NCI-H446 (cell line): ENCODE results near the gene COMMD1.
"Not testable (repeated sequence)": the region's sequence is repeated elsewhere in the genome, so short reads cannot be mapped to it uniquely, and the experiment has no call there.

Source experiments
- DNase-seq, 2 experiments: peaks; one replicate each; lab custom pipeline; 2025; lab: John Stamatoyannopoulos, UW

The COMMD1 gene

DNA sequence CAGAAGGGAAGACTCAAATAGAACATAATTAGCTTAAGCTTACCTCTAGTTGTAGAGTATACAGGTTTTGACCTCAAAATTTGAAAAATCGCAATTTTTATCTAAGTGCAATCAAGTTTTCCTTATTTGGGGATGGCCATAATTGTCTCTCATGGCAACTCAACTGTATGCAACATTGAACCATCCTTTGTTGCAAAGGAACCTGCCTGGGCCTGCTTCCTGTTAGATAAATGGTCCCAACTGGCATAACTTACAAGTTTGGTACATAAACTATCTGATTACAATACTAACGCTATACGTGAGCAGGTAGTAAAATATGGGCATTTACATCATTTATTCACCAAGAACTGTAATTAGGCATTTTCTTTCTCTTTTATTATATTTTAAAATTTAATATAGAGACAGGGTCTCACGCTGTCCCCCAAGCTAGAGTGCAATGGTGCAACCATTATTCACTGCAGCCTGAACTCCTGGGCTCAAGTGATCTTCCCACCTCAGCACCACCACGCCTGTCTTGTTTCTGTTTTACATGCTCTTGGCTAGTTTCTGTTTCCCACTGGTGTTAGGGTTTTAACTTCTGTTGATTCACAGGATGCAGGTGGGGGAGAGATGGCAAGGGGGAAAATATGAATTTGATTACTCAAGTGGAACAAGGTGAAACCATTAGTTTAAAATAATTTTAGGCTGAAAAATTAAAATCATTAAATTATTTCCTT, 235.1 kb downstream of the COMMD1 start:
- no peak for DNase-seq

DNA sequence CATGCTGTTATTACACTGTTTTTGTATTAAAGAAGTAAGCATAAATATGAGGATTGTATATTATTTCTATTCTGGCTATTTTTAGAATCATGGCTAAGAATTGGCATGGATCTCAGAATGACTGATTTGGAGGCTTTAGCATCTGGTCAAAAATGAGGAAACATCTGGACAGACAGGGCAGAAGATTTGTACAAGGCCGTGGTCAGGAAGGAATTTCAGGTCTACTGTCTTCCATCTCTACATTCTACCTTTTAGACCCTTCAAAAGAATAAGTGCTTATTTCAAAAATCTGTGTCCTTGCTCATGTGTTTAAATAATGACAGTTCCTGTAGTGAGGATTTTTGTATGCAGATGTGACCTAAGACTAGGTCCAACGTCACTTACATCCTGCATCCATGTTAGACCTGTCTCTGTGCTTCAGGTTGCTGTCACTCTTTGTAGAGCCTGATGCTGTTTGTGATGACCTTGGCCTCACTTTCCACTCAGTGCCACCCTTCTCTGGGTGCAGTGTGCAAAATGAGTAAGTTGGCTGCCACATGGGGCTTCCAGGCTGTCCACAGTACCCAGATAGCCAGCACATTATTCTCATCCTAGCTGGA, 235.8 kb downstream of the COMMD1 start:
- DNase-seq: no peak

DNA sequence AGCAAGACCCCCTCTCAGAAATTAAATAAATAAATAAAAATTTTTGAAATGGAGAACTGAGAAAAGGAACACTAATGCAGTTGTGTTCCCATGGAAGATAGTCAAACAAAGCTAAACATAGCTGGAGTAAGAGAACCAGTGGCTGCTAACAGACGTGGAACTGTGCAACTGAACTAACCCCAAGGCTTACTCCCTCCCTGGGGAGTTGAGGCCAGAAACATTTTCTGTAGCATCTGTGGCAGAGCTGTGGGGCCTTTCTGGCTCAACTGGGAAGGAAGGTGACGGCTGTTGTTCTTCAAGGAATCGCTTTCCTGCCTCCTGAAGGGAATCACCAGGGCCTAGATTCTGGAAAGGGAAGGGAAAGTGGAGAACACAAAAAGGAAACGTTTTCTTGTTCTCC, 236.6 kb downstream of the COMMD1 start:
- DNase-seq: no peak

DNA sequence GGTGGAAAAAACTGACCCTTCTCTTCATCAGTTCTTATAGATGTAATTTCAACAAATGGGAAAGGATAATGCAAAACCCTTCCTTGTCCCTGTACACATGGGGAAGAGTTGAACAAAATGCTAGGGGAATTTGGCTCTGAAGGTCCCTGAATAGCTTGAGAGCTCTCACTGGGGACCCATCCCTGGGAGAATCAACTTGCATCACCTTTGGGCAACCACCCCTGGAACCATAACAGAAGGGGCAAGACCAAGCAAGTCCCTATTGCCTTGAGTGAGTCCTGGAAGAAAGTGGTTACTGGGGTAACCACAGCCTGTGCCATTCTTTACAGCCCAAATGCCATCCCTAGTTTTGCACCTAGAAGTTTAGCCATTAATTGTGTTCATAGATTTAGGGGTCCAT, 238.2 kb downstream of the COMMD1 start:
- no peak for DNase-seq

DNA sequence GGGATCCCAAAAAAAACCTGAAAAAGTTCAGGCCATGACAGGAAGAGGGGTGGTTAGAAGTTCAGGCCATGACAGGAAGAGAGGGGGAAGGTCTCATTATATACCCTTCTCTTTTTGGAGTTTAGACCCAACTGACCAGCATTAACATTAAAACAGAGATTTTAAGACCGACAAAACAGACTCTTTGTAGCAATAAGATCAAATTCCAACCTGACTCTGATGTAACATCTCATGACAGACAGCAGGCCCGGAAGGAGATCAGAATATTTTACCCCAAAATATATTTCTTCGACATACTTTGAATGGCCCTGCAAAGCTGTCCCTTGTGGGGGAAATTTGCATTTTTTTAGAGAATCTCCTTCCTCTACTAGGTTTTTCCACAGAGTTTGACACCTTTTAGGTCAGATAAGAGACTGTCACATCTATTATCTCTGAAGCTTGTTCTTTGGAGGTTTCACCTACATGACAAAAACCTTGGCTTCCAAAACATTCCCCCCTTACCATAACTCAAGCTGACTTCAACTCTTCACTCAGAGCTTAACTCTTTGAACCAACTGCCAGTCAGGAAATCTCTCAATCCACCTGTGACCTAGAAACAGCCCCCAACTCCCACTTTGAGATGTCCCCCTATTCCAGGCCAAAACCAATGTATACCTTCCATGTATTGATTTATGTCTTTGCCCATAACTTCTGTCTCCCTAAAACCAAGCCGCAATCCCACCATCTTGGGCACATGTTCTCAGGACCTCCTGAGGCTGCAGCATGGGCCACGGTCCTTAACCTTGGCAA, 239.4 kb downstream of the COMMD1 start:
- DNase-seq: no peak

DNA sequence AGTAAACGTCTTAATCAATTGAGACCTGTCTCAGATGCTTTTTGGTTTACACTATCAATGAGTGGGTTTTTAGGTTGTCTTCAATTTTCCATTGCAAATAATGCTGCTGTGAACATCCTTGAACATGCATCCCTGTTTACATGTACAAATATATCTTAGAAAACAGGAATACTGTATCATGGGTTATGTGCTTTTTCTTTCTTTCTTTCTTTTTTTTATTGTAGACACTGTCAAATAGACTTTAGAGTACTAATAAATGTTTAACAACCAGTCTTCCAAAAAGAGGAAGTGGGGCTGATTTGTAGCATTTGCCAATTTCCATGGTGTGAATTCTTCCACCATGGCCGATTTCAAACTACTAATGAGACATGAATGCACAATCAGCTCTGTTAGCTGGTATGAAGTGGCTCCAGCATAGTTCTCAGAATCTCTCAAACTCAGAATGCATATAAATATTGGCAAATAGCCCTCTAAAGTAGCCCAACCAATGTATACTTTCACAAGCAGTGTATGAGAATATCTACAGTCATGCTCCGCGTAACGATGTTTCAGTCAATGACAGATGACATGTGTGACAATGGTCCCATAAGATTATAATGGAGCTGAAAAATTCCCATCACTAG, 240.1 kb downstream of the COMMD1 start:
- DNase-seq: no peak

DNA sequence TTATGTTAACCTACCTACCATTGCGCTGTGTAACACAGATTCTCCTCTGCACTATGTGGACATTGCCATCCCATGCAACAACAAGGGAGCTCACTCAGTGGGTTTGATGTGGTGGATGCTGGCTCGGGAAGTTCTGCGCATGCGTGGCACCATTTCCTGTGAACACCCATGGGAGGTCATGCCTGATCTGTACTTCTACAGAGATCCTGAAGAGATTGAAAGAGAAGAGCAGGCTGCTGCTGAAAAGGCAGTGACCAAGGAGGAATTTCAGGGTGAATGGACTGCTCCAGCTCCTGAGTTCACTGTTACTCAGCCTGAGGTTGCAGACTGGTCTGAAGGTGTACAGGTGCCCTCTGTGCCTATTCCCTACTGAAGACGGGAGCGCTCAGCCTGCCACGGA, 241.3 kb downstream of the COMMD1 start:
- not testable (repeated sequence) for DNase-seq

DNA sequence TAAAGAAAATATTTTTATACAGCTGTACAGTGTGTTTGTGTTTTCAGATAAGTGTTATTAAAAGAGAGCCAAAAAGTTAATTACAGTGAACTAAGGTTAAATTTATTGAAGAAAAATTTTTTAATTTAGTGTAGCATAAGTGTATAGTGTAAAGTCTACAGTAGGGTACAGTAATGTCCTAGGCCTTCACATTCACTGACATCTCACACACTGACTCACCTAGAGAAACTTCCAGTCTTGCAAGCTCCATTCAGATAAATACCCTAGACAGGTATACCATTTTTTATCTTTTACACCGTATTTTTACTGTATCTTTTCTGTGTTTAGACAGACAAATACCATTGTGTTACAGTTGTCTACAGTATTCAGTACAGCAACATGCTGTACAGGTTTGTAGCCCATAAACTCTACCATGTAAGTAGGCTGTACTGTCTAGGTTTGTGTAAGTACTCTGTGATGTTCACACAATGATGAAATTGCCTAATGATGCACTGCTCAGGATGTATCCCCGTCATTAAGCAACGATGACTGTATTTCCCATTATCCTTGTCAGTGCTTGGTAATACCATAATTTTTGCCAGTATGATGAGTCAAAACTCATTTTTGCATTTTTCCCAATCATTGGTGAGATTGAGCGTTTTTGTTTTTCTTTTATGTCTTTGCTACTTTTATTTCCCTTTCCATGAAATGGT, 242.3 kb downstream of the COMMD1 start:
- no peak for DNase-seq

DNA sequence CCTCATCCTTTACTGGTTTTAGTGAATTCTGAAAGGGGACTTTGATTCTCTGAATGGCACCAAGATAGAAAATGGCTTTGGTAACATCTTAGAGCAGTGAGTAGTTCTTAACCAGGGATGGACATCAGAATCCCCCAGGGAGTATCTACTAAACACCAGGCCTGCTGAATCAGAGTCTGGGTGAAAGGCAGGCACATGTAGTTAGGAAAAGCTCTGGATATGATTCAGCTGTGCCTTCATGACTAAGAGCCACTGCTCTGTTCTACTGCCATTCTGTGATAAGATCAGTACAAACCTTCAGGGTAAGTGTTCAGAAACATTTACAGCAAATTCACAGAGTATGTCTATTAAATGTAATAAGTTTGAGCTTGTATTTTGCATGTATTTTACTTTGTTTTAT, 244.2 kb downstream of the COMMD1 start:
- DNase-seq: no peak

DNA sequence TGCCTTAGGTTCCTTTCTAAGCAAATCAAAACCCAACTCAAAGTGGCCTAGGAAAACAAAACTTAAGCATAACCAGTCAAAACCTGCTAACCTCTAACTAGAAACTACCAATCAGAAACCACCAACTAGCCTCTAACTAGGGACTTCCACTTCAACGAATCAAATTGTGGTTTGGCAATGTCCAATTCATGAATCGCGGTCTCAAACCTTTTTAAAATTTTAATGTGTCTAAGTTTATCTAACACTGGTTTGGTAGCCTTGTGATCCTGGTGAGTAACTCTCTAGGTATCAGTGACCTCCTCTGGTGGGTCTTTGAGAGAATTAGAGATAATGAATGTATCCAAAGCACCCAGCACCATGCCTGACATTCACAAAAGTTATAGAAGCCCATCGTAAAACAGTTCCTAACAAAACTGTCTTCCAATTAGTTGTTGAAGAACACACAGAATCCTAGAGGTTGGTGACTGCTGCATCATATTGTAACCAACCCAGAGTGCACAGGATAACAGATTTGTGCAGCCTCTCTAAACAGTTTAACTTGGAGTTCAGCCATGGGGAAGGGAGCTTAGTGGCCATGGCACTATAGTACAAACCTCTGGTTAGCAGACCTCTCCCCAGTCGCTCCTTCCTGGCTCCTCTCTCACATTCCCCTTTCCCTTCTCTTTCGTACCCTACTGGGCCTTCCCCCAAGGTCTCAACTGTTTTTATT, 245.3 kb downstream of the COMMD1 start:
- no peak for DNase-seq

DNA sequence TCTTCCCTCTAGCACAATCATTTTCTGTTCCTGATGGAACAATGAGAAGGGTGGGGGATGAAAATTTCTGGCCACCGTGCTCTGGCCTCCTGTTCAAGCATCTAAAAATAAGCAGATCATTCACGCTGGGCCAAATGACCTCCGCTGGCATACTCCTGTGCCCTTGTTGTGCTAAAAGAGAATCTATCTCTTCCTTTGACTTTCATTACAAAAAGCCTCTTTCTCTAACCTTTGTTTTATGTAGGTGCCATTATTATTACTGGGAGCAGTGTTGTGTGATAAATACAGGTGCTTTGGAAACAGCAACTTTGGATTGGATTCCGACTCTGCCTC, 245.8 kb downstream of the COMMD1 start:
- DNase-seq: no peak

DNA sequence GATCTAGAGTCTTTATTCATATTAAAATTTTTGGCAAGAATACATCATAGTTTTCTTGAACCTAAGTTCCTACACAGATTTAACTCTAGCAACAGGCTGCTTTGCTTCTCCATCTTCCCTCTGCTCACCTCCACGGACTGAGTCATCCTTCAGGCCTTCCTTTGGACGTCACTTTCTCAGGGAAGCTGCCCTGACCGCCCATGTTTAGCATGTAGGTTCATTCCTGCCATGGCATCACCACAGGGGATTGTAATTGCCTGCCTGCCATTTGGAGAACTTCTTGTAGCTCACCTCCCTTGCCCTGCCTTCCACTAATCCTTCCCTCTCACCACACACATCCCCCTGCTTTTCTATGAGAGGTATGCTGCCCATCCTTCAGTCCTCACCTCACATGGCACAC, 246.5 kb downstream of the COMMD1 start:
- DNase-seq: no peak

DNA sequence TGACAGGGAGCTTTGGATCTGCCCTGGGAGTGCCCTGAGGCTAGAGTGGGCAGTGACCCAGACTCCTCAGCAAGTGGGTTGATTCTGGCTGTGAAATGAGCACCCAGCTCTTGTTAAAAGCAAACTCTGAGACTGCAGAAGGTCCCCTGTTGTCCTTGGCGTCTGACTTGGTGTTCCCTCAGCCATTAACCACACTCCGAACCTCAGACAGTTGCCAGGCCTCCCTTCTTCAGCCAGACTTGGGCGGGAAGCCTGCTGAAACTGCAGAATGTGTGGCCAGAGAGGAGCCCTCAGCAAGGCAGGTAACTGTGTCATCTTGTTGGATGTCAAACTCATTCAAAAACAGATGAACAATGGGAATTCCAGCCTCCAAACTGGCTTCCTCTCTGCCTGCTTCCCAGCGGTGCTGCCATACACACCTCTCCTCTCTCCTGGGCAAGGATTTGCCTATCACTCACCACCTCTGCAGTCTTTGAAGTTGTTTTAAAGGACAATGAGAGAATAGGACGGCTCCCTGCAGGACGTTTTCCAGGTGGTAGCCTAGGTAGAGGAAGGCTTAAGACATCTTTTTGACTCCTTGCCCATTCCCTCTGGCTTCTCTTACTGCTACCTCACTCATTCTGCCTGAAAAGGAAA, 251.5 kb downstream of the COMMD1 start:
- DNase-seq: no peak

DNA sequence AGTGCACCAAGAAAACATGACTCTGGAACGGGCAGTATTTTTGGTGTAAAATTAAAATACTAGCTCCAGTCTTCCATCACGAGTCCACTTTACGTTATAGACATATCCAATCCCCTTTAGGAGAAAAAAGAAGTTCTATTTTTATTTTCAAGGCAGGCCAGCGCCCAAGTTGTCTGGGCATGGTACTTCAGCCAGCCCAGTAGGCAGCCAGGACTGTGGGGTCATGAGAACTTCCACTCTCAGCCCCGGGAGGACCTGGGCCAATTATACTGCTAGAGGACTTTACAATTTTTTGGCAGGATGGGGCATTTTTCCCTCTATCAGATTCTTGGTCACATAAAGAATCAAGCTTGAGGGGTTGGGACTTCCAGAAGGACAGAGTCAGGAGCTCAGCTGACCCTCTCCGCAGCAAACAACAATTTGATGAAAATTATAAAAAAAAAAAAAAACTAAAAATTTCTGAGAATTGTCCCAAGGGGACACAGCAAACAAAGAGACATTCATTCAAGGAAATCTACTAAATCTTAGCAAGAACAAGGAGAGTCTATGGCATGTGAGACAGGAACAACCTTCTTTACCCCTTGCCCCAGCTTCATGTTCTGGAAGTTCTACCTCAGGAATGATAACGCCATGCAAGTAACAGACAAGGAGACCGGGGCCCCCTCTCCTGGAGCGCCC, 253.1 kb downstream of the COMMD1 start:
- DNase-seq: no peak

DNA sequence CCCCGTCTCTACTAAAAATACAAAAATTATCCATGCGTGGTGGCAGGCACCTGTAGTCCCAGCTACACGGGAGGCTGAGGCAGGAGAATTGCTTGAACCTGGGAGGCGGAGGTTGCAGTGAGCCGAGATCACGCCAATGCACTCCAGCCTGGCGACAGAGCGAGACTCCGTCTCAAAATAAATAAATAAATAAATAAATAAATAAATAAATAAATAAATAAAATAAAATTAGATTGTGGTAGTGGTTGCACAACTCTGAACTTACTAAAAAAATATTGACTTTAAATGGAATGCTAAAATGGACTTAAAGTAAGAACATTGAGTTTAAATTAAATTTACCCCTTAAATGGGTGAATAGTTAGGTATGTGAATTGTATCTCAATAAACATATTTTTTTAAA, 255.2 kb downstream of the COMMD1 start:
- not testable (repeated sequence) for DNase-seq

DNA sequence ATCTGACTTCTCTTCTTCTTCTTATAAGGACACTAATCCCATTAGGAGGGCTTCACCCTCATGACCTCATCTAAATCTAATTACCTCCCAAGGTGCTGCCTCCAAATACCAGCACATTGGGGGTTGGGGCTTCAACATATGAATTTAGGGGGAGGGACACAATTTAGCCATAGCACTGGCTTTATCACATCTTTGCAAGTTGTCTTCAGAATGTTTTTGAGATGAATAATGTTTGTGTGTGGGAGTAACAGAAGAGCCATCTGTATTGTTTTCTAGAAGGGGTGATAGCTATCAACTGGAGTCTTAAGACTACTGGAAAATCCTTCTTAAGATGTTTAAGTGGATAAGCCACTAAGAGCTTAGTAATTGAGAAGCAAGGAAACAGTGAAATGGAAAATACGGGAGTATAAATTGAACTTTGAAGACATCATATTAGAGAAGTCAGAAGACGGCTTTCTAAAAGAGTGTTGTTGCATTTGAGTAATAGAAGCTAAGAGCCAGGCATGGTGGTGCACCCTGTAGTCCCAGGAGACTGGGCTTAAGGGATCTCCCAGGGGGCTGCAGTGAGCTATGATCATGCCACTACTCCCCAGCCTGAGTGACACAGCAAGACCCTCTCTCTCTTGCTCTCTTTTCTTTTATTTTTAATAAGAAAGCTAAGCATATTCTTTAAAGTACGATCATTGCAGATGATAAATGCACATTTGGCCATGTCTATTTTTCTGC, 257.8 kb downstream of the COMMD1 start:
- no peak for DNase-seq

DNA sequence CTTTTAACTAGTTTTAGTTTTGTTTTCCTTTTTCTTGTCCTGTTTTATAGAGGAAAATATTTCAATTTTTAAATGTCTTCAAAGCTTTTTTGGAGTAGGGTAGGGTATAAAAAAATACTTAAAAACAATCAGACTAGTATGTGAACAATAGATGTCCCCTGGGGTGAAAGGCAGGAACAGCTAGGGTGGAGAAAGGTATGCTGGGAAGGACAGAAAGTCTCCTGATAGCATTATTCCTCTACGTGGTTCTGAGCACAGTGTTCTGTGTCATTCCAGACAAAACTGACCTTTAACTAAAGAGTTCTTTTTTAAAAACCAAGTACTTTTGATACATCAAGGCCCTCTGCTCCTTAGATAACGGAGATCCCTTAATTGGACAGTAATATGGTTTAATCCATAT, 258.4 kb downstream of the COMMD1 start:
- DNase-seq: no peak

DNA sequence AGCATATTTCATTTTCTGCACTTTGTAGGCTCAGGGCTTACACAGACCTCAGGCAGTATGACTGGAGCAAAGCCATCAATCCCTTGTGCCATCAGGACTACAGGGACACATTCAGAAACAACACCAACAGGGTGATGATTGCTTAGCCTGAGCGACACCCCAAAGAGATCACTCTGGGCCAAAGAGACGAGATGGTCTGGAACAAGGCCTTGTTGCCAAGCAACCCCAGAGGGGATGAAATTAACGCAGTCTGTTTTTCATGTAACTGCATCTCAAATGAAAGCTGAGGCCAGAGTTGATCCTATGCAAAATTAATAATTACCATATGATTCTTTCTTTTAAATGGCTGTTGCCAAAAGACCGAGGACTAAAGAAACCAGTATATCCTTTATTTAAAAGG, 270.3 kb downstream of the COMMD1 start:
- no peak for DNase-seq

DNA sequence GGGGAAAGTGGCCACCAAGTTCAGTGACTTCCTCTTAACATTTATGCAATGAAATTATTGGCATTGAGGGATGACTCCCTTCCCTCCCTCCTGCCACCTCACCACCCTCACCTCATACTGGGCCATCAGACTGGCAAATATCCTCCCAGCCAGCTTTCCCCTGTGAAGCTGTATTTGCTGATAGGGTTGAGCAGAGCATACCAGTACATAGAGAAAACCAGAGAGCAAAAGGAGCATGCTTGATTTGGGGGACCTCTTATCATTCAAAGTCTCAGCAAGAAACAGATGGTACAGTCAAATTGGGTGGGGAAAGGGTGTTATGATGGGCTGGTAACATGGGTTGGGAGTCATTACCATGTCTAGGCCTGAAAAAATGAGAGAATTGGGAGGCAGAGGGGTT, 271.3 kb downstream of the COMMD1 start:
- DNase-seq: no peak
